SU-DHL-6 (cell line): ENCODE results near the gene MAML3.

Experiments used
- H2AFZ ChIP-seq: fragments of 200-600 bp; sonication (generic); 2 replicates; pipeline ENCODE4 v1.6.1; 2014; ENCODE audit warnings: low read depth, mild to moderate bottlenecking, moderate library complexity, mixed read lengths, antibody characterized with exemption, low read length; ENCODE audit not compliant: severe bottlenecking
- H3F3A ChIP-seq: fragments of 200-600 bp; shearing (Covaris generic); 2 replicates; pipeline ENCODE4 v1.6.0; 2016; ENCODE audit warnings: antibody characterized with exemption, mild to moderate bottlenecking; ENCODE audit not compliant: insufficient read depth
- H3K27ac ChIP-seq: fragments of 200-600 bp; sonication (generic); 2 replicates; pipeline ENCODE4 v1.5.1; 2016; ENCODE audit warnings: low read depth, mild to moderate bottlenecking, low read length, moderate library complexity, mixed read lengths
- H3K27me3 ChIP-seq: fragments of 200-600 bp; sonication (generic), shearing (Covaris generic); 2 replicates; pipeline ENCODE4 v1.6.0; 2014; ENCODE audit warnings: mild to moderate bottlenecking, low read length
- H3K36me3 ChIP-seq: fragments of 200-600 bp; sonication (generic); 2 replicates; pipeline ENCODE4 v1.6.1; 2014; ENCODE audit warnings: mild to moderate bottlenecking, low read length, mixed read lengths
- H3K4me2 ChIP-seq: fragments of 300-600, 200-600 bp; shearing (Covaris generic), sonication (generic); 2 replicates; pipeline ENCODE4 v1.6.0; 2014; ENCODE audit warnings: low read length, low read depth, mild to moderate bottlenecking; ENCODE audit not compliant: poor library complexity, severe bottlenecking
- H3K4me3 ChIP-seq: fragments of 200-600 bp; sonication (generic); 2 replicates; pipeline ENCODE4 v1.5.1; 2014; ENCODE audit warnings: antibody characterized with exemption, low read length, mild to moderate bottlenecking, mixed read lengths; ENCODE audit not compliant: insufficient read depth, poor library complexity, severe bottlenecking
- H3K79me2 ChIP-seq: fragments of 200-600 bp; sonication (generic); 2 replicates; pipeline ENCODE4 v1.6.1; 2014; ENCODE audit warnings: mild to moderate bottlenecking, low read length, moderate library complexity; ENCODE audit not compliant: insufficient read depth
- H3K9ac ChIP-seq: fragments of 200-600 bp; sonication (generic); 2 replicates; pipeline ENCODE4 v1.7.0; 2014; ENCODE audit warnings: mild to moderate bottlenecking, low read length
- H3K9me2 ChIP-seq: fragments of 200-600 bp; sonication (generic); replicated peaks from 2 replicates; pipeline ENCODE4 v1.6.1; 2014; ENCODE audit warnings: low read length; ENCODE audit not compliant: insufficient read depth
- H3K9me3 ChIP-seq: fragments of 200-600 bp; sonication (generic); 2 replicates; pipeline ENCODE4 v1.6.1; 2014; ENCODE audit warnings: low read length, mixed read lengths; ENCODE audit not compliant: insufficient read depth
- H4K20me1 ChIP-seq: fragments of 200-600 bp; sonication (generic); 2 replicates; pipeline ENCODE4 v1.6.1; 2014; ENCODE audit warnings: low read depth, mild to moderate bottlenecking, antibody characterized with exemption, low read length, moderate library complexity, mixed read lengths
- CTCF ChIP-seq: fragments of 200-600 bp; sonication (generic); IDR thresholded peaks from one replicate; pipeline ENCODE4 v1.5.1; 2017; ENCODE audit warnings: antibody characterized with exemption, mild to moderate bottlenecking, low read length, moderate library complexity; ENCODE audit not compliant: insufficient read depth, poor library complexity, severe bottlenecking
- EZH2phosphoT487 ChIP-seq: fragments of 200-600 bp; sonication (generic), shearing (Covaris generic); conservative IDR thresholded peaks from 2 replicates; pipeline ENCODE4 v1.6.1; 2018; ENCODE audit warnings: mild to moderate bottlenecking, antibody characterized with exemption, low read length, moderate library complexity, mixed read lengths

The MAML3 gene

DNA sequence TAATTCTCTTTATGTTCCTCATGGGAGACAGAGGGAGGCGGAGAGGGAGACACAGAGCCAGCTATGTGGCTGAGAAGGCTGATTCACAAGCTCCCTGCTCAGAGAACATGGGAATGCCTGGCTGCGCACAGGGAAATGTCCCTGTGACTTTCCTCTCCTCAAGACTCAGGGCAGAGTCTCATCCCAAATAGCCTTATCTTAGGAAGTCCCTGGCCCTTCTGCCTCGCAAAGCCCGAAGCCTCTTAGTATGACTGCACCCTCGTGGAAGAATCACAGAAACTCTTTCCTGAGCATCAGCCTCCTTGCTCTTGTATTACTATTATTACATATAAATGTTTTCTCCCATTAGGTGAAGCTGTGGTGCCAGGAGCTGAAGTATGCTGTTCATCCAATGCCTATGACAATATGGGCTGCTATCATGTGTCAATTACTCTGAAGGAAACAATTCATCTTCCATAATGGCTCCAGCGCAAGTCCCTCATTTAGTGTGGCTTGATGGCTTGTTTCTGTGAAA, 257.8 kb downstream of the MAML3 start:
- Histone ChIP-seq H3K79me2 (no peaks in the 10 kb centered on the region), H3K9me2 (no peaks in the 10 kb centered on the region), H3K27ac (no peak overlapping the region), H3K9me3 (no peaks in the 10 kb centered on the region), H3K36me3 (no peaks in the 10 kb centered on the region), H3K4me2 (no peak overlapping the region), H2AFZ (no peak overlapping the region), H3K4me3 (no peak overlapping the region), H3F3A (no peaks in the 10 kb centered on the region), H4K20me1 (no peaks in the 10 kb centered on the region), H3K9ac (no peak overlapping the region), H3K27me3 (no peaks in the 10 kb centered on the region)
- no peak for TF ChIP-seq EZH2phosphoT487
- TF ChIP-seq CTCF: no peak

DNA sequence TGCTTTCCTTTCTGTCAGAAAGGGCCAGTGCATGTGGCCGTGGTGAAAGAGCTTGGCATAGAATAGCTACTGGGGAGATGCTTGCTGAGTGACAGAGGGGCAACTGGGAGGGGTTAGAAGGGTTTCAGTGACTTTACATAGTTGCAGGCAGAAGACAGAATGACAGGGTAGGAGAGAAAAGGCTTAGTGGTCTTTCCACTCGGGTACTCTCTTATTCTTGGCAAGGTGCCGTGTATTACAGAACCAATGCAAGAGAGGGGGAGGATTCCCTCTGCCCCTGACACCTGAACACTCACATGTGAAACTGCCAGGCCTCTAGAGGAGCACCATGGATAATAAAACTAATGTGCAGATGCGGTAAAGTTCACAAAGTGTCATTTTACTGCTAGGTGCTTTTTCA, 260.2 kb downstream of the MAML3 start:
- no peak overlapping the region for H3K27ac ChIP-seq
- no peaks in the 10 kb centered on the region for H3K36me3 ChIP-seq
- H2AFZ ChIP-seq: no peak overlapping the region
- no peak overlapping the region for H3K4me2 ChIP-seq
- no peak for TF ChIP-seq EZH2phosphoT487
- TF ChIP-seq CTCF: no peak
- no peak overlapping the region for H3K9ac ChIP-seq
- H3K4me3 ChIP-seq: no peak overlapping the region
- H3K27me3 ChIP-seq: no peaks in the 10 kb centered on the region
- no peaks in the 10 kb centered on the region for H3F3A ChIP-seq
- no peaks in the 10 kb centered on the region for H4K20me1 ChIP-seq
- H3K79me2 ChIP-seq: no peaks in the 10 kb centered on the region
- H3K9me3 ChIP-seq: no peaks in the 10 kb centered on the region
- no peaks in the 10 kb centered on the region for H3K9me2 ChIP-seq

DNA sequence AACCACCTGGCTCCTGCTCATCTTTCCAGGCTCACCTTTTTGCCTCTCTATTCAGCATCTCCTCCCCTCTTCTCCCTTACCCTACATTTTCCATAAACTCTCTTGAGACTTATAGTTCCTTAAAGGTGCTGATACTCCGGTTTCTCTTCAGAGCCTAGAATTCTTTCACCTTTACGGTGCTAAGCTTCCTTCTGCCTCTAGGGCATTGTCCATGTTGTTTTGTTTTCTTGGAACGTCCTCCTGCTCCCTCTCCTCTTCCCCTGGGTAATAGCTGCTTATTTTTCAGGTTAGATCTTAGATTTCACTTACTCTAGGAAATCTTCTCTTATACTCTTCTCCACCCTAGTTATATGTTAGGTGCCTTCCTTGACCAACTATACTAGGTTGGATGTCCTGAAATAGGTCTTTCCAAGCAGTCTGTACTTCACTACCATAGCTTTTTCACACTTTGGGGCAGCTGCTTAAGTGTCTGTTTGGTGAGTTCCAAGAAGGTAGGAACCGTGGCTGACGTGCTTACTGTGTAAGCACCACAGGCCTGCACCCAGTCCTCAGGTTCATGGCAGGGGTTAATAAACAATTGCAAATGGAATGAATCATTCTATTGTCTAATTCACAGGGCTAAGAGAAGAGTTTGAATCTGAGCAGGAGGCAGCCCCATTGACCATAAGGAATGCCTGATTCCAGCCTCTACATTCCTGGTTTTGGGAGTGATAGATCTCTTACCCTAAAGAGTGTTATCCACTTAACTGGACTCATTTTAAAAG, 260.8 kb downstream of the MAML3 start:
- no peak overlapping the region for H3K9ac ChIP-seq
- no peak for TF ChIP-seq EZH2phosphoT487
- no peak for TF ChIP-seq CTCF

More for the DNA sequence above, 260.8 kb downstream of the MAML3 start:
- Histone ChIP-seq H3K36me3 (no peaks in the 10 kb centered on the region), H2AFZ (no peak overlapping the region), H3K4me3 (no peak overlapping the region), H3K4me2 (no peak overlapping the region), H3K79me2 (no peaks in the 10 kb centered on the region), H3F3A (no peaks in the 10 kb centered on the region), H3K27me3 (no peaks in the 10 kb centered on the region), H3K27ac (no peak overlapping the region), H3K9me3 (no peaks in the 10 kb centered on the region), H4K20me1 (no peaks in the 10 kb centered on the region), H3K9me2 (no peaks in the 10 kb centered on the region)
